ENCODE results near the gene PPARA.

The PPARA gene

GRCh38 chr22:46214149-46214548, 63.8 kb downstream of the PPARA start:
- DNase-seq (ENCODE audit: low spot score): no peak

- DNase-seq (ENCODE audit: low spot score): no peak
These were observed 64.3 kb downstream of the PPARA start for GRCh38 chr22:46214616-46215015.

GRCh38 chr22:46219636-46220035, 69.3 kb downstream of the PPARA start:
- no peak for DNase-seq (ENCODE audit: low spot score)

GRCh38 chr22:46220921-46221320, 70.6 kb downstream of the PPARA start:
- no peak for DNase-seq (ENCODE audit: low spot score)

GRCh38 chr22:46224044-46224897, 73.9 kb downstream of the PPARA start:
- DNase-seq (ENCODE audit: low spot score): no peak

- no peak for DNase-seq (ENCODE audit: low spot score)
These were observed 74.6 kb downstream of the PPARA start for GRCh38 chr22:46224898-46225290.

GRCh38 chr22:46225631-46226030, 75.3 kb downstream of the PPARA start:
- DNase-seq (ENCODE audit: low spot score): no peak

- no peak for DNase-seq (ENCODE audit: low spot score)
These were observed 76.3 kb downstream of the PPARA start for GRCh38 chr22:46226577-46226976.

GRCh38 chr22:46229701-46230100, 79.4 kb downstream of the PPARA start:
- DNase-seq (ENCODE audit: low spot score): no peak

- DNase-seq (ENCODE audit: low spot score): no peak
These were observed 80.1 kb downstream of the PPARA start for GRCh38 chr22:46230262-46230901.

- peak; percentile 85 for DNase-seq (ENCODE audit: low spot score)
These were observed 82.9 kb downstream of the PPARA start for GRCh38 chr22:46233231-46233630.

GRCh38 chr22:46234969-46235368, 84.6 kb downstream of the PPARA start:
- no peak for DNase-seq (ENCODE audit: low spot score)

GRCh38 chr22:46237453-46238124, 87.3 kb downstream of the PPARA start:
- DNase-seq (ENCODE audit: low spot score): no peak

- peak; percentile 60 for DNase-seq (ENCODE audit: low spot score)
These were observed 88.2 kb downstream of the PPARA start for GRCh38 chr22:46238541-46238940.

GRCh38 chr22:46239261-46240048, 89.1 kb downstream of the PPARA start:
- DNase-seq (ENCODE audit: low spot score): no peak

- DNase-seq (ENCODE audit: low spot score): no peak
These were observed 89.7 kb downstream of the PPARA start for GRCh38 chr22:46240073-46240472.

- no peak for DNase-seq (ENCODE audit: low spot score)
These were observed 90.2 kb downstream of the PPARA start for GRCh38 chr22:46240506-46240905.

GRCh38 chr22:46240907-46241306, 90.6 kb downstream of the PPARA start:
- DNase-seq (ENCODE audit: low spot score): no peak

GRCh38 chr22:46241396-46242007, 91.2 kb downstream of the PPARA start:
- no peak for DNase-seq (ENCODE audit: low spot score)

GRCh38 chr22:46242076-46242475, 91.8 kb downstream of the PPARA start:
- no peak for DNase-seq (ENCODE audit: low spot score)

GRCh38 chr22:46244771-46245170, 94.4 kb downstream of the PPARA start:
- DNase-seq (ENCODE audit: low spot score): no peak

- peak; percentile 61 for DNase-seq (ENCODE audit: low spot score)
These were observed 95.2 kb downstream of the PPARA start for GRCh38 chr22:46245511-46245910.
